ENCODE data around the gene SRSF5.

Gene SRSF5

GRCh38 chr14:69771136-69771535 is 4.2 kb downstream of the SRSF5 start:
- DNase-seq: no peak

- DNase-seq: peak; percentile 30
These were observed 5.4 kb downstream of the SRSF5 start for GRCh38 chr14:69772082-69773017.

GRCh38 chr14:69773571-69774276 is 6.8 kb downstream of the SRSF5 start:
- DNase-seq: peak; percentile 32

- DNase-seq: peak; percentile 27
These were observed 8.1 kb downstream of the SRSF5 start for GRCh38 chr14:69775012-69775411.

GRCh38 chr14:69776875-69777453 is 10.0 kb downstream of the SRSF5 start:
- peak; percentile 28 for DNase-seq

- DNase-seq: no peak
These were observed 12.1 kb downstream of the SRSF5 start for GRCh38 chr14:69779088-69779487.

- no peak for DNase-seq
These were observed 13.2 kb downstream of the SRSF5 start for GRCh38 chr14:69780092-69780491.

GRCh38 chr14:69780952-69781351 is 14.0 kb downstream of the SRSF5 start:
- DNase-seq: no peak

- no peak for DNase-seq
These were observed 18.0 kb downstream of the SRSF5 start for GRCh38 chr14:69784942-69785341.

GRCh38 chr14:69786603-69787002 is 19.7 kb downstream of the SRSF5 start:
- DNase-seq: no peak

- DNase-seq: no peak
These were observed 22.2 kb downstream of the SRSF5 start for GRCh38 chr14:69789118-69789640.

- DNase-seq: no peak
These were observed 26.0 kb downstream of the SRSF5 start for GRCh38 chr14:69792887-69793421.

GRCh38 chr14:69794791-69795190 is 27.8 kb downstream of the SRSF5 start:
- DNase-seq: no peak

- no peak for DNase-seq
These were observed 28.7 kb downstream of the SRSF5 start for GRCh38 chr14:69795691-69796090.

- DNase-seq: no peak
These were observed 30.0 kb downstream of the SRSF5 start, which contains the start of gene SLC10A1 for GRCh38 chr14:69796797-69797500. Gene SLC10A1 (minus strand): TSS chr14:69797241. CDS start chr14:69797155, 86 bp downstream.

GRCh38 chr14:69797573-69798338 is 30.8 kb downstream of the SRSF5 start:
- no peak for DNase-seq

- DNase-seq: no peak
These were observed 31.4 kb downstream of the SRSF5 start for GRCh38 chr14:69798339-69798735.

- no peak for DNase-seq
These were observed 36.8 kb downstream of the SRSF5 start for GRCh38 chr14:69803753-69804152.

GRCh38 chr14:69804902-69805301 is 38.0 kb downstream of the SRSF5 start:
- DNase-seq: no peak

- DNase-seq: no peak
These were observed 40.2 kb downstream of the SRSF5 start for GRCh38 chr14:69807192-69807591.

Measured in CD4-positive, alpha-beta T cell treated with Interleukin-17A for 1 hour (primary cell).